HG03342 (cell line): ENCODE results near the gene DLL3.

Experiments
- ATAC-seq: cut with Tn5 transposase; IDR thresholded peaks from one replicate; pipeline ENCODE4 v1.9.1; 2021; ENCODE audit warnings: mild to moderate bottlenecking, moderate library complexity; ENCODE audit not compliant: unreplicated experiment

Gene DLL3

DNA sequence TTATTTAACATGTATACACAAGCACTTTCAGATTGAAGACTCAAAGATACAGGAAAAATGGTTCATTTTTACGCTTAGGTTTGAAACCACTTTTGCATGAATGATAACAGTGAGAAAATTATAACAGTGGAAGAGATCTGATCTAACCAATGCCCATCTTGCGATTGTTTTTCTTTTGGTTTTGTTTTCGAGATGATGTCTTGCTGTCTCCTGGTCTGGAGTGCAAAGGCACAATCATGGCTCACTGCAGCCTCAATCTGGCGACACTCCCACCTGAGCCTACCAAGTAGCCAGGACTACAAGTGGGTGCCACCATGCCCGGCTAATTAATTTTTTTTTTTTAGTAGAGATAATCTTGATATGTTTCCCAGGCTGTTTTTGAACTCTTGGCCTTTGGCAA lies 51.5 kb downstream of the DLL3 start:
- no peak for ATAC-seq

DNA sequence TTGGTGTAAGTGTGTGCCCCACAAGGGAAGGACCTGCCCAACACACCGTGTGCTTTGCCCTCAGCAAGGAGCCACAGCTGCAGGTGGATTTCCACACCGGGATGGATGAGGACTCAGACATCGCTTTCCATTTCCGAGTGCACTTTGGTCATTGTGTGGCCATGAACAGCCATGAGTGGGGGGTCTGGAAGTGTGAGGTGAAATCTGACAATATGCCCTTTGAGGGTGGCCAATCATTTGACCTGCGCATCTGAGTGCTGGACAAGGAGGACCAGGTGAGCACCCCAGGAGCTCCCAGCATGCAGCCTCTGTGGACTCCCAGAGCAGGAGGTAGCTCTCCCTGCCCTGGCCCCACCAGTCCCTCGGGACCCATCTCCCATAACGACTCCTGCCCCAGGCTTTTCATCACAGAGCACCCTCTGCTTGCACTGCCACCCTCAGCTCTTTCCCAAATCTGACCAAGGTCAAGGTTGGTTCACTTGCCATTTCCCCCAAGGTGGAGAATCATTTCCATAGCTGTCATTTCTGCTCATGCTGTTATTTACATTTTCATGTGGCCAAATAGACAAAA lies 54.4 kb downstream of the DLL3 start:
- no peak for ATAC-seq

DNA sequence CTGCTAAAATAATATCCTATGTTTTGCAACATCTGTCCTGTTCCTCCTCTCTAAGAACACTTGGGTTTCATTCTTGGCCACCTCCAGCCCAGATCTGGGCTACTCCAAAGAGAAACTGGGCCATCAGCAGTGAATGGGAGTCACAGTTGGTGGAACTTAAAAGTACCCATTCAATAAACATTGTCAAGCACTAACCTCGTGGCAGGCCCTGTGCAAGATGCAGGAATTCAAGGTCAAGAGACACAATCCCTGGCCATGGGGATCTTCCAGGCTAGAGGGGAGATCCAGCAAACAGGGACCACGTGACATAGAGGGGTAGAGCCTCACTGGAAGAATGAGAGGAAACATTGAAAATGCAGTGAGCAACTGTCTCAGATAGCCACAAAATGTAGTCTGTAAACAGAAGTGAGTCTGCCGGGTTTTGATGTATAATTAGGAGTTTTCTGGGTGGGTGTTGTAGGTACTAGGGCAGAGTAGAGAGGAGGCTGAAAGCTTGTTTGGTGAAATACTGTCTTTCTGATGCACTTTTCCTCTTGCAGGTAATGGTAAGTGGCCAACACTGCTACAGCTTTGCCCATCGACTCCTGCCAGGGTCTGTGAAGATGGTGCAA lies 56.1 kb downstream of the DLL3 start:
- ATAC-seq = no peak

DNA sequence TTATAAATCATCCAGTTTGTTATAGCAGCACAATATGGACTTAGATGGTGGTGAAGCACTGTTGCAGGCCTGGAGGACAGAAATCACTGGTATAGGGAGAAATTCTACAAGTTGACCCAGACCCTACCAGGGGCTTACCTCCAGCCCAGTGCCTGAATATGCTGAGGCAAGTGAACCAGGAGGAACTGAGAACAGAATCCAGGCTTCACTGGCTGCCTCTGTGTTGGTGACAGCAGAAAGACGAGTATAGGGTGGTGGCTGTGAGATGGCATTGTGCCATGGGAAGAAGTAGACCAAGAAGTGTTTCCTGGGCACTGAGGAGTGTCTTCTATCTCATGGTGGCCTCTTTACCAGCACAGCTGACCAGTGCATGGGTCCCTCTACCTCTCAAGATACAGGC lies 57.1 kb downstream of the DLL3 start:
- no peak for ATAC-seq
